Measurements from ENCODE around the gene TRPT1. TPM values are rescaled to one million over a fixed set of nuclear protein-coding genes. Genes with fewer than 3 reads are reported as not detected.

TRPT1 gene
- total RNA-seq, 1 experiment from 2014 or later = 58.8 TPM

DNA sequence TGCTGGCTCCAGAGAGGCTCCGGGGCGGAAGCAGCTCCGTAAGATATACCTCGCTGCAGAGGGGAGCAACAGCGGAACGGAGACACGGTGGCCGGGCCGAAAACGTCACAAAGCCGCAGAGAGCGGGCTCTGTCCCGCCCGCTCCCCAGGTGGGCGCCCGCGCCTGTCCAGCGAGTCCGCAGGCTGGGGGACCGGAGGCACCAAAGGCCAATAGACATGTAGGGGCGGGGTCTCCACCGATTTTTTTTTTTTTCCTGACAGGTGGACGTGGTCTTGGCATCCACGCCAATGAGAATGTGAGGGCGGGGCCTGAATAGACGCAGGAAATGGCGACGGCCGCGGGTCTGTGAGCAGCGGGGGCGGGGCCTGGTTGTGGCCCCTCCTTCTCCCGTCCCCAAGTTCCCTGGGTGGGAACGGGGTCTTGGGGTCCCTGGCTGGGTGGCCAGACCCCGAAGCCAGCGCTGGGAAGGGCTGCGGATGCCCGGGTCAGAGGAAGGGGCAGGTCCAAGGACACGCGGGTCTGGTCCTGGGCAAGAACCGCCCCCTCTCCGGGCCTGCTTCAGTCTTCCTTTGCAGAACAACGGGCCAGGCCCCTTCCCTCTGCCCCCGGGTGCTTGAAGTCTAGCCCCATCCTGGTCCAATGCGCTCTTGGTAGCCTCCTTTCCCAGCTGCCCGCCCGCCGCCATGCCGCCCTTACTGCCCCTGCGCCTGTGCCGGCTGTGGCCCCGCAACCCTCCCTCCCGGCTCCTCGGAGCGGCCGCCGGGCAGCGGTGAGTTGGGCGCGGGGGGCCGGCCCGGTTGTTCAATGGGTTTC is 4.4 kb upstream of the TRPT1 start, which contains the start of gene DNAJC4 (continued):
- TF ChIP-seq, protein P1, sequence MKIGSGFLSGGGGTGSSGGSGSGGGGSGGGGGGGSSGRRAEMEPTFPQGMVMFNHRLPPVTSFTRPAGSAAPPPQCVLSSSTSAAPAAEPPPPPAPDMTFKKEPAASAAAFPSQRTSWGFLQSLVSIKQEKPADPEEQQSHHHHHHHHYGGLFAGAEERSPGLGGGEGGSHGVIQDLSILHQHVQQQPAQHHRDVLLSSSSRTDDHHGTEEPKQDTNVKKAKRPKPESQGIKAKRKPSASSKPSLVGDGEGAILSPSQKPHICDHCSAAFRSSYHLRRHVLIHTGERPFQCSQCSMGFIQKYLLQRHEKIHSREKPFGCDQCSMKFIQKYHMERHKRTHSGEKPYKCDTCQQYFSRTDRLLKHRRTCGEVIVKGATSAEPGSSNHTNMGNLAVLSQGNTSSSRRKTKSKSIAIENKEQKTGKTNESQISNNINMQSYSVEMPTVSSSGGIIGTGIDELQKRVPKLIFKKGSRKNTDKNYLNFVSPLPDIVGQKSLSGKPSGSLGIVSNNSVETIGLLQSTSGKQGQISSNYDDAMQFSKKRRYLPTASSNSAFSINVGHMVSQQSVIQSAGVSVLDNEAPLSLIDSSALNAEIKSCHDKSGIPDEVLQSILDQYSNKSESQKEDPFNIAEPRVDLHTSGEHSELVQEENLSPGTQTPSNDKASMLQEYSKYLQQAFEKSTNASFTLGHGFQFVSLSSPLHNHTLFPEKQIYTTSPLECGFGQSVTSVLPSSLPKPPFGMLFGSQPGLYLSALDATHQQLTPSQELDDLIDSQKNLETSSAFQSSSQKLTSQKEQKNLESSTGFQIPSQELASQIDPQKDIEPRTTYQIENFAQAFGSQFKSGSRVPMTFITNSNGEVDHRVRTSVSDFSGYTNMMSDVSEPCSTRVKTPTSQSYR (CRISPR knock-in tag; IDR thresholded peaks at IDR 0.05) = 0 out of 2 replicates have a peak, but pooled peaks have one; percentile 35
- TF ChIP-seq SP1 (CRISPR knock-in tag; conservative IDR thresholded peaks at IDR 0.05) (peak; percentile 66), ESRRA (CRISPR knock-in tag; IDR thresholded peaks at IDR 0.05; ENCODE audit: borderline replicate concordance) (0 out of 2 replicates have a peak, but pooled peaks have one; percentile 38), JUN (CRISPR knock-in tag; IDR thresholded peaks at IDR 0.05) (no peak), ZNF263 (CRISPR knock-in tag; IDR thresholded peaks at IDR 0.05; ENCODE audit: low read depth) (no peak), FOXK1 (CRISPR knock-in tag; IDR thresholded peaks at IDR 0.05) (peak; percentile 58), ZNF423 (CRISPR knock-in tag; IDR thresholded peaks at IDR 0.05) (0 out of 2 replicates have a peak, but pooled peaks have one; percentile 35), CTCF (IDR thresholded peaks at IDR 0.05) (no peak), USF2 (CRISPR knock-in tag; IDR thresholded peaks at IDR 0.05) (no peak), JAZF1 (CRISPR knock-in tag; IDR thresholded peaks at IDR 0.05) (no peak), ZNF671 (CRISPR knock-in tag; IDR thresholded peaks at IDR 0.05) (no peak), ZBTB21 (CRISPR knock-in tag; IDR thresholded peaks at IDR 0.05; ENCODE audit: borderline replicate concordance) (peak; percentile 27; the same call in 1 of the 2 replicates), NR2C2 (CRISPR knock-in tag; IDR thresholded peaks at IDR 0.05) (no peak), TEAD1 (CRISPR knock-in tag; IDR thresholded peaks at IDR 0.05) (peak; percentile 44; the same call in 1 of the 2 replicates), CREB1 (CRISPR knock-in tag; IDR thresholded peaks at IDR 0.05) (peak; percentile 51; the same call in 1 of the 2 replicates), ZNF232 (CRISPR knock-in tag; IDR thresholded peaks at IDR 0.05) (no peak), CREM (CRISPR knock-in tag; IDR thresholded peaks at IDR 0.05) (0 out of 2 replicates have a peak, but pooled peaks have one; percentile 25)
- TF ChIP-seq, protein P2, sequence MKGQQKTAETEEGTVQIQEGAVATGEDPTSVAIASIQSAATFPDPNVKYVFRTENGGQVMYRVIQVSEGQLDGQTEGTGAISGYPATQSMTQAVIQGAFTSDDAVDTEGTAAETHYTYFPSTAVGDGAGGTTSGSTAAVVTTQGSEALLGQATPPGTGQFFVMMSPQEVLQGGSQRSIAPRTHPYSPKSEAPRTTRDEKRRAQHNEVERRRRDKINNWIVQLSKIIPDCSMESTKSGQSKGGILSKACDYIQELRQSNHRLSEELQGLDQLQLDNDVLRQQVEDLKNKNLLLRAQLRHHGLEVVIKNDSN (CRISPR knock-in tag; IDR thresholded peaks at IDR 0.05) = no peak
- TF ChIP-seq, protein P3, sequence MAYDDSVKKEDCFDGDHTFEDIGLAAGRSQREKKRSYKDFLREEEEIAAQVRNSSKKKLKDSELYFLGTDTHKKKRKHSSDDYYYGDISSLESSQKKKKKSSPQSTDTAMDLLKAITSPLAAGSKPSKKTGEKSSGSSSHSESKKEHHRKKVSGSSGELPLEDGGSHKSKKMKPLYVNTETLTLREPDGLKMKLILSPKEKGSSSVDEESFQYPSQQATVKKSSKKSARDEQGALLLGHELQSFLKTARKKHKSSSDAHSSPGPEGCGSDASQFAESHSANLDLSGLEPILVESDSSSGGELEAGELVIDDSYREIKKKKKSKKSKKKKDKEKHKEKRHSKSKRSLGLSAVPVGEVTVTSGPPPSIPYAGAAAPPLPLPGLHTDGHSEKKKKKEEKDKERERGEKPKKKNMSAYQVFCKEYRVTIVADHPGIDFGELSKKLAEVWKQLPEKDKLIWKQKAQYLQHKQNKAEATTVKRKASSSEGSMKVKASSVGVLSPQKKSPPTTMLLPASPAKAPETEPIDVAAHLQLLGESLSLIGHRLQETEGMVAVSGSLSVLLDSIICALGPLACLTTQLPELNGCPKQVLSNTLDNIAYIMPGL (CRISPR knock-in tag; IDR thresholded peaks at IDR 0.05) = no peak
- TF ChIP-seq, protein P4, sequence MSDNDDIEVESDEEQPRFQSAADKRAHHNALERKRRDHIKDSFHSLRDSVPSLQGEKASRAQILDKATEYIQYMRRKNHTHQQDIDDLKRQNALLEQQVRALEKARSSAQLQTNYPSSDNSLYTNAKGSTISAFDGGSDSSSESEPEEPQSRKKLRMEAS (CRISPR knock-in tag; IDR thresholded peaks at IDR 0.05) = peak; percentile 71
- TF ChIP-seq, protein P5, sequence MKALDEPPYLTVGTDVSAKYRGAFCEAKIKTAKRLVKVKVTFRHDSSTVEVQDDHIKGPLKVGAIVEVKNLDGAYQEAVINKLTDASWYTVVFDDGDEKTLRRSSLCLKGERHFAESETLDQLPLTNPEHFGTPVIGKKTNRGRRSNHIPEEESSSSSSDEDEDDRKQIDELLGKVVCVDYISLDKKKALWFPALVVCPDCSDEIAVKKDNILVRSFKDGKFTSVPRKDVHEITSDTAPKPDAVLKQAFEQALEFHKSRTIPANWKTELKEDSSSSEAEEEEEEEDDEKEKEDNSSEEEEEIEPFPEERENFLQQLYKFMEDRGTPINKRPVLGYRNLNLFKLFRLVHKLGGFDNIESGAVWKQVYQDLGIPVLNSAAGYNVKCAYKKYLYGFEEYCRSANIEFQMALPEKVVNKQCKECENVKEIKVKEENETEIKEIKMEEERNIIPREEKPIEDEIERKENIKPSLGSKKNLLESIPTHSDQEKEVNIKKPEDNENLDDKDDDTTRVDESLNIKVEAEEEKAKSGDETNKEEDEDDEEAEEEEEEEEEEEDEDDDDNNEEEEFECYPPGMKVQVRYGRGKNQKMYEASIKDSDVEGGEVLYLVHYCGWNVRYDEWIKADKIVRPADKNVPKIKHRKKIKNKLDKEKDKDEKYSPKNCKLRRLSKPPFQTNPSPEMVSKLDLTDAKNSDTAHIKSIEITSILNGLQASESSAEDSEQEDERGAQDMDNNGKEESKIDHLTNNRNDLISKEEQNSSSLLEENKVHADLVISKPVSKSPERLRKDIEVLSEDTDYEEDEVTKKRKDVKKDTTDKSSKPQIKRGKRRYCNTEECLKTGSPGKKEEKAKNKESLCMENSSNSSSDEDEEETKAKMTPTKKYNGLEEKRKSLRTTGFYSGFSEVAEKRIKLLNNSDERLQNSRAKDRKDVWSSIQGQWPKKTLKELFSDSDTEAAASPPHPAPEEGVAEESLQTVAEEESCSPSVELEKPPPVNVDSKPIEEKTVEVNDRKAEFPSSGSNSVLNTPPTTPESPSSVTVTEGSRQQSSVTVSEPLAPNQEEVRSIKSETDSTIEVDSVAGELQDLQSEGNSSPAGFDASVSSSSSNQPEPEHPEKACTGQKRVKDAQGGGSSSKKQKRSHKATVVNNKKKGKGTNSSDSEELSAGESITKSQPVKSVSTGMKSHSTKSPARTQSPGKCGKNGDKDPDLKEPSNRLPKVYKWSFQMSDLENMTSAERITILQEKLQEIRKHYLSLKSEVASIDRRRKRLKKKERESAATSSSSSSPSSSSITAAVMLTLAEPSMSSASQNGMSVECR (CRISPR knock-in tag; IDR thresholded peaks at IDR 0.05; ENCODE audit: borderline replicate concordance) = no peak
- TF ChIP-seq, protein P6, sequence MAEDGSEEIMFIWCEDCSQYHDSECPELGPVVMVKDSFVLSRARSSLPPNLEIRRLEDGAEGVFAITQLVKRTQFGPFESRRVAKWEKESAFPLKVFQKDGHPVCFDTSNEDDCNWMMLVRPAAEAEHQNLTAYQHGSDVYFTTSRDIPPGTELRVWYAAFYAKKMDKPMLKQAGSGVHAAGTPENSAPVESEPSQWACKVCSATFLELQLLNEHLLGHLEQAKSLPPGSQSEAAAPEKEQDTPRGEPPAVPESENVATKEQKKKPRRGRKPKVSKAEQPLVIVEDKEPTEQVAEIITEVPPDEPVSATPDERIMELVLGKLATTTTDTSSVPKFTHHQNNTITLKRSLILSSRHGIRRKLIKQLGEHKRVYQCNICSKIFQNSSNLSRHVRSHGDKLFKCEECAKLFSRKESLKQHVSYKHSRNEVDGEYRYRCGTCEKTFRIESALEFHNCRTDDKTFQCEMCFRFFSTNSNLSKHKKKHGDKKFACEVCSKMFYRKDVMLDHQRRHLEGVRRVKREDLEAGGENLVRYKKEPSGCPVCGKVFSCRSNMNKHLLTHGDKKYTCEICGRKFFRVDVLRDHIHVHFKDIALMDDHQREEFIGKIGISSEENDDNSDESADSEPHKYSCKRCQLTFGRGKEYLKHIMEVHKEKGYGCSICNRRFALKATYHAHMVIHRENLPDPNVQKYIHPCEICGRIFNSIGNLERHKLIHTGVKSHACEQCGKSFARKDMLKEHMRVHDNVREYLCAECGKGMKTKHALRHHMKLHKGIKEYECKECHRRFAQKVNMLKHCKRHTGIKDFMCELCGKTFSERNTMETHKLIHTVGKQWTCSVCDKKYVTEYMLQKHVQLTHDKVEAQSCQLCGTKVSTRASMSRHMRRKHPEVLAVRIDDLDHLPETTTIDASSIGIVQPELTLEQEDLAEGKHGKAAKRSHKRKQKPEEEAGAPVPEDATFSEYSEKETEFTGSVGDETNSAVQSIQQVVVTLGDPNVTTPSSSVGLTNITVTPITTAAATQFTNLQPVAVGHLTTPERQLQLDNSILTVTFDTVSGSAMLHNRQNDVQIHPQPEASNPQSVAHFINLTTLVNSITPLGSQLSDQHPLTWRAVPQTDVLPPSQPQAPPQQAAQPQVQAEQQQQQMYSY (CRISPR knock-in tag; IDR thresholded peaks at IDR 0.05) = no peak
